GM12801 (cell line): ENCODE data around the gene UNC13A.

ENCODE experiments used
- CTCF ChIP-seq: IDR thresholded peaks from one replicate; pipeline ENCODE4 v1.5.1; 2011; ENCODE audit warnings: control low read depth; ENCODE audit not compliant: insufficient read length; ENCODE audit errors: extremely low read depth

The UNC13A gene

GRCh38 chr19:17658666-17659065 lies 29.5 kb downstream of the UNC13A start:
- TF ChIP-seq CTCF, result no peak

- TF ChIP-seq CTCF, result no peak
Observed at GRCh38 chr19:17658240-17658639, 29.9 kb downstream of the UNC13A start.

- TF ChIP-seq CTCF, result no peak
Observed at GRCh38 chr19:17656970-17657369, 31.2 kb downstream of the UNC13A start.

- no peak for TF ChIP-seq CTCF
Observed at GRCh38 chr19:17655751-17656472, 32.2 kb downstream of the UNC13A start.

GRCh38 chr19:17654993-17655392 lies 33.2 kb downstream of the UNC13A start:
- no peak for TF ChIP-seq CTCF

GRCh38 chr19:17652627-17653026 lies 35.5 kb downstream of the UNC13A start:
- no peak for TF ChIP-seq CTCF

- TF ChIP-seq CTCF, result no peak
Observed at GRCh38 chr19:17648786-17649185, 39.4 kb downstream of the UNC13A start.
